Measurements from ENCODE around the gene PHACTR3. TPM values are rescaled to one million over a fixed set of nuclear protein-coding genes. Genes with fewer than 3 reads are reported as not detected.

The PHACTR3 gene
- total RNA-seq, 2 experiments from 2014 or later: not detected

- ChIA-PET POLR2A (no interaction called here), CTCF (interaction anchor here (0.6 to 4.2 kb wide), 3 partner anchors 65 to 586 kb away, joined by 3 to 38 read pairs (median 3); no protein-coding TSS in a partner anchor)
- Mint-ChIP-seq H3K27ac (no peak overlapping the region), H3K4me1 (no peaks in the 10 kb centered on the region), H3K9me3 (ENCODE audit: low read depth) (no peaks in the 10 kb centered on the region), H3K36me3 (ENCODE audit: low read depth) (no peaks in the 10 kb centered on the region), H3K4me3 (no peak overlapping the region), H3K27me3 (peaks cover 11% of the 10 kb centered on the region)
- no peak for ATAC-seq
- intact Hi-C loops (cut with DNase I, micrococcal nuclease): loop anchor here (1.0 to 2.0 kb wide), 3 partner anchors 67 to 172 kb away; no protein-coding TSS in a partner anchor
- no peak for DNase-seq
Measured at GRCh38 chr20:59783641-59784010, 179.3 kb downstream of the PHACTR3 start.

- CTCF ChIA-PET: interaction anchor here (0.7 to 4.2 kb wide), 3 partner anchors 31 to 171 kb away, joined by 3 to 38 read pairs (median 3); no protein-coding TSS in a partner anchor
- H3K36me3 Mint-ChIP-seq (ENCODE audit: low read depth): no peaks in the 10 kb centered on the region
- no peak overlapping the region for H3K4me3 Mint-ChIP-seq
- peaks cover 14% of the 10 kb centered on the region for H3K27me3 Mint-ChIP-seq
- intact Hi-C loops (cut with DNase I, micrococcal nuclease): no loop called here
- POLR2A ChIA-PET: no interaction called here
- ATAC-seq (no peak), DNase-seq (no peak)
- H3K9me3 Mint-ChIP-seq (ENCODE audit: low read depth): no peaks in the 10 kb centered on the region
- no peak overlapping the region for H3K27ac Mint-ChIP-seq
- H3K4me1 Mint-ChIP-seq: no peaks in the 10 kb centered on the region
Measured at GRCh38 chr20:59784365-59784764, 180.0 kb downstream of the PHACTR3 start.

GRCh38 chr20:59784791-59785668 lies 180.7 kb downstream of the PHACTR3 start:
- POLR2A ChIA-PET: interaction anchor here (0.6 kb wide), 1 partner anchor 23 kb away, joined by 4 read pairs; no protein-coding TSS in a partner anchor
- no peaks in the 10 kb centered on the region for H3K9me3 Mint-ChIP-seq (ENCODE audit: low read depth)
- intact Hi-C loops (cut with DNase I, micrococcal nuclease): no loop called here

GRCh38 chr20:59785669-59785959 lies 181.3 kb downstream of the PHACTR3 start:
- no peaks in the 10 kb centered on the region for H3K9me3 Mint-ChIP-seq (ENCODE audit: low read depth)
- POLR2A ChIA-PET: interaction anchor here (0.6 kb wide), 1 partner anchor 22 kb away, joined by 4 read pairs; no protein-coding TSS in a partner anchor
- no peak overlapping the region for H3K27ac Mint-ChIP-seq
- CTCF ChIA-PET: no interaction called here
- peaks cover 16% of the 10 kb centered on the region for H3K27me3 Mint-ChIP-seq
- no peak for DNase-seq
- no peak for ATAC-seq
- no peaks in the 10 kb centered on the region for H3K36me3 Mint-ChIP-seq (ENCODE audit: low read depth)
- H3K4me3 Mint-ChIP-seq: no peak overlapping the region
- H3K4me1 Mint-ChIP-seq: no peaks in the 10 kb centered on the region
- intact Hi-C loops (cut with DNase I, micrococcal nuclease): no loop called here

More at GRCh38 chr20:59784791-59785668, 180.7 kb downstream of the PHACTR3 start:
- H3K27ac Mint-ChIP-seq: no peak overlapping the region
- DNase-seq: no peak
- peaks cover 14% of the 10 kb centered on the region for H3K27me3 Mint-ChIP-seq
- CTCF ChIA-PET: interaction anchor here (4.2 kb wide), 1 partner anchor 64 kb away, joined by 38 read pairs; no protein-coding TSS in a partner anchor
- ATAC-seq: no peak
- no peaks in the 10 kb centered on the region for H3K4me1 Mint-ChIP-seq
- no peaks in the 10 kb centered on the region for H3K36me3 Mint-ChIP-seq (ENCODE audit: low read depth)
- H3K4me3 Mint-ChIP-seq: no peak overlapping the region

DNA sequence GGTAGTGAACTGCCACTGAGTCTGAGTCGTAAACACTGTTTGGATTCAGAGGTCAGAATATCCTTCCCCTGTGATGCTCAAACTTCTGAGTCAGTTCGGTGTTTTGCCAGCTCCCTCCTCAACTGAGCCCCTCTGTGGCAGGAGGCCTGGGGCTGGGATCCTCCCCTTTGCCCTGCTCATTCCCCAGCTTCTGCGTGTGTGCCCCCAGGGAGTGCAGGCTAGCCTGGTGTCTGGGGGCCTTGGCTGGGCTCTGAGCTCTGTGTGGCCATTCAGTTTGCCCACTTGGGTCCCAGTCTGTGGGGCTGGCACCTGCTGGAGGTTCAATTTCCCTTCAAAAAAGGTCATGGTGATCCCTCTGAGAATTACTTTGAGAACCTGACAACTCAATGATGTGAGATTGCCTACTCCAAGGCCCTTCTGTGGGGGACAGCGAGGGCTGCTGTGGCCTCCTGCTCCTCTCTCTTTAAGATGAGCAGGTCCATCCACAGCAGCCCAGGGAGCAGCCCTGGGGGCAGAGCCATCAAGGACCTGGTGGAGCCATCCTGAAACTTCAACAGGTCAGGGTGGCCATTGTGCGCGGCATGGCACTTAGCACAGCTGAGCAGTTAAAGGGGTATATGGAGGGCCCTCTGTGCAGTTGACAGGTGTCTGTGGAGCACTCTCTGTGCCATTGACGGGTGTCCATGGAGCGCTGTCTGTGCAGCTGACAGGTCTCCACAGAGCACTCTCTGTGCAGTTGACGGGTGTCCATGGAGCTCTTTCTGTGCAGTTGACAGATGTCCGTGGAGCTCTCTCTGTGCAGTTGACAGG lies 181.9 kb downstream of the PHACTR3 start:
- intact Hi-C loops (cut with DNase I, micrococcal nuclease): no loop called here
- Mint-ChIP-seq H3K4me3 (no peak overlapping the region), H3K27ac (no peak overlapping the region)

GRCh38 chr20:59786801-59787537 lies 182.6 kb downstream of the PHACTR3 start:
- peaks cover 18% of the 10 kb centered on the region for H3K27me3 Mint-ChIP-seq
- no peaks in the 10 kb centered on the region for H3K36me3 Mint-ChIP-seq (ENCODE audit: low read depth)
- H3K27ac Mint-ChIP-seq: no peak overlapping the region
- DNase-seq: no peak
- CTCF ChIA-PET: no interaction called here
- H3K4me1 Mint-ChIP-seq: no peaks in the 10 kb centered on the region
- no peaks in the 10 kb centered on the region for H3K9me3 Mint-ChIP-seq (ENCODE audit: low read depth)
- ATAC-seq: no peak
- no peak overlapping the region for H3K4me3 Mint-ChIP-seq
- POLR2A ChIA-PET: no interaction called here
- intact Hi-C loops (cut with DNase I, micrococcal nuclease): no loop called here

More for the DNA sequence above, 181.9 kb downstream of the PHACTR3 start:
- Mint-ChIP-seq H3K36me3 (ENCODE audit: low read depth) (no peaks in the 10 kb centered on the region), H3K4me1 (no peaks in the 10 kb centered on the region), H3K9me3 (ENCODE audit: low read depth) (no peaks in the 10 kb centered on the region), H3K27me3 (peaks cover 17% of the 10 kb centered on the region)
- CTCF ChIA-PET: no interaction called here
- POLR2A ChIA-PET: no interaction called here
- DNase-seq: no peak
- no peak for ATAC-seq

GRCh38 chr20:59787538-59787890 lies 183.2 kb downstream of the PHACTR3 start:
- POLR2A ChIA-PET: no interaction called here
- no peak overlapping the region for H3K27ac Mint-ChIP-seq
- no peaks in the 10 kb centered on the region for H3K4me1 Mint-ChIP-seq
- H3K27me3 Mint-ChIP-seq: peaks cover 19% of the 10 kb centered on the region
- CTCF ChIA-PET: no interaction called here
- no peak overlapping the region for H3K4me3 Mint-ChIP-seq
- DNase-seq (no peak), ATAC-seq (no peak)
- intact Hi-C loops (cut with DNase I, micrococcal nuclease): no loop called here
- no peaks in the 10 kb centered on the region for H3K9me3 Mint-ChIP-seq (ENCODE audit: low read depth)
- no peaks in the 10 kb centered on the region for H3K36me3 Mint-ChIP-seq (ENCODE audit: low read depth)

DNA sequence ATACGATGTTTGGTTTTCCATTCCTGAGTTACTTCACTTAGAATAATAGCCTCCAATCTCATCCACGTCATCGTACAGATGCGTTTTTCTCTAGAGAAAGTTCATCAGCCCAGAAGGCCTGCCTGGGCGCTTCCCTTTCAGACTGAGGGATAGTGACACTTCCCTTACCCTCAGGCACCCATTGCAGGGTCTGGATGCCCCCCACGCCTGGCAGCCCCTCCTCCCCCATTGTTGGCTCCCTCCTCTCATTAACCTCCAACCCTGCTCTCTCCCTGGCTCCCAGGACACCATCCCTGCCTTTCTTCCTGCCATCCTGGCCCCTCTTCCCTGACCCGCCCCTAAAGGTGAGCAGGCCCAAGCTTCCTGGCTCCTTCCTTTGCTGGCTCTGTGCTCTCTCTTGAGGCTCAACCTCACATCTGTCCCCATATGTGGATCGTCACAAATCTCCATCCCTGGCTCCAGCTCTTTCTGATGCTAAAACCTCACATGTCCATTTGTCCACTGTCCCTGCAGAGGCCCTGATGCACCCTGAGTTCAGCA lies 183.9 kb downstream of the PHACTR3 start:
- Mint-ChIP-seq H3K27ac (no peak overlapping the region), H3K4me3 (no peak overlapping the region), H3K27me3 (peaks cover 19% of the 10 kb centered on the region), H3K9me3 (ENCODE audit: low read depth) (no peaks in the 10 kb centered on the region), H3K36me3 (ENCODE audit: low read depth) (no peaks in the 10 kb centered on the region), H3K4me1 (no peaks in the 10 kb centered on the region)
- CTCF ChIA-PET: interaction anchor here (0.7 kb wide), 1 partner anchor 11 kb away, joined by 3 read pairs; no protein-coding TSS in a partner anchor
- ATAC-seq (no peak), DNase-seq (no peak)
- POLR2A ChIA-PET: no interaction called here
- intact Hi-C loops (cut with DNase I, micrococcal nuclease): no loop called here

GRCh38 chr20:59788811-59789397 lies 184.6 kb downstream of the PHACTR3 start:
- H3K9me3 Mint-ChIP-seq (ENCODE audit: low read depth): no peaks in the 10 kb centered on the region
- ATAC-seq (no peak), DNase-seq (no peak)
- no peaks in the 10 kb centered on the region for H3K36me3 Mint-ChIP-seq (ENCODE audit: low read depth)
- no peak overlapping the region for H3K4me3 Mint-ChIP-seq
- H3K27me3 Mint-ChIP-seq: peaks cover 19% of the 10 kb centered on the region
- ChIA-PET CTCF (interaction anchor here (0.7 kb wide), 1 partner anchor 11 kb away, joined by 3 read pairs; no protein-coding TSS in a partner anchor), POLR2A (no interaction called here)
- no peak overlapping the region for H3K27ac Mint-ChIP-seq
- no peaks in the 10 kb centered on the region for H3K4me1 Mint-ChIP-seq
- intact Hi-C loops (cut with DNase I, micrococcal nuclease): no loop called here

DNA sequence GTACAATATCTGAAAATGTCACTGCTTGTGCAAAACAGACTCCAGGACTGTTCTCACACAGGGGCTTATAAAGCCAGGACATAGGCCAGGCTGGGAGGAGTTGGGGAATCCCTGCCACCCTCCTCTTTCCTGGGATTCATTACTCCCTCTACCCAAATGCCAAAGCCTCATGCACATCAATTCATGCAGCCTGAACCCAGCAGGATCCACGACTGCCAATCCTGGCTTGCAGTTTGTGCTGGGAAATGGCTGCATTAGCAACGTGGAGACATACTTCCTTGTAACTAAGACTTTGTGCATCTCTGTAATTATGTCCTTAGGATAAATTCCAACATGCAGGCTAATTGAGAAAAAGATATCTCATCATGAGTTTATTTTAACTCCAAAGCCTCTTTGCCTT lies 185.3 kb downstream of the PHACTR3 start:
- Mint-ChIP-seq H3K27me3 (peaks cover 19% of the 10 kb centered on the region), H3K36me3 (ENCODE audit: low read depth) (no peaks in the 10 kb centered on the region), H3K9me3 (ENCODE audit: low read depth) (no peaks in the 10 kb centered on the region), H3K27ac (no peak overlapping the region), H3K4me1 (no peaks in the 10 kb centered on the region), H3K4me3 (no peak overlapping the region)
- POLR2A ChIA-PET: no interaction called here
- intact Hi-C loops (cut with DNase I, micrococcal nuclease): no loop called here
- CTCF ChIA-PET: no interaction called here
- DNase-seq (no peak), ATAC-seq (no peak)

DNA sequence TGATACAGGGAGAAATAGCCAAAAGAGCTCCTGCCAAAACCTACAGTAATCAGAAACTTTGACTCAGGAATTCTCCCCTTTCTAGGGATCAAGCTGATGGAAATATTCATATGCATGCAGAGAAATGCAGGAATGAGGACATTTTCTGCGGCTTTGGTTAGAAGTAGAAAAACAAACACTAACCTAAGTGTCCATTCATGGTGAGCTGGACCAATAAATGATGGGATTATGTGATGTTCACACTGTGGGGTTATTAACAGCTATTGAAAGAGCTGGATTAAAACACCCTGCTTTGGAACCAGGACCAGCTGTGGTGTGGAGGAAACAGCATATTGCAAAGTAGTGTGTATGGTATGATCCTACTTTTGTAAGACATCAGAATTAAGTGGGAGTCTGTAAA lies 186.0 kb downstream of the PHACTR3 start:
- no peaks in the 10 kb centered on the region for H3K36me3 Mint-ChIP-seq (ENCODE audit: low read depth)
- intact Hi-C loops (cut with DNase I, micrococcal nuclease): no loop called here
- DNase-seq (no peak), ATAC-seq (no peak)
- ChIA-PET CTCF (no interaction called here), POLR2A (no interaction called here)
- H3K27ac Mint-ChIP-seq: no peak overlapping the region
- no peaks in the 10 kb centered on the region for H3K4me1 Mint-ChIP-seq
- no peak overlapping the region for H3K4me3 Mint-ChIP-seq
- H3K27me3 Mint-ChIP-seq: peaks cover 16% of the 10 kb centered on the region
- H3K9me3 Mint-ChIP-seq (ENCODE audit: low read depth): no peaks in the 10 kb centered on the region
